Measurements from ENCODE around the gene NOLC1. TPM values are rescaled to one million over a fixed set of nuclear protein-coding genes. Genes with fewer than 3 reads are reported as not detected.

The NOLC1 gene
- total and polyA plus RNA-seq, 4 donors = 11.6 to 26.3 (median 20.4) TPM

DNA sequence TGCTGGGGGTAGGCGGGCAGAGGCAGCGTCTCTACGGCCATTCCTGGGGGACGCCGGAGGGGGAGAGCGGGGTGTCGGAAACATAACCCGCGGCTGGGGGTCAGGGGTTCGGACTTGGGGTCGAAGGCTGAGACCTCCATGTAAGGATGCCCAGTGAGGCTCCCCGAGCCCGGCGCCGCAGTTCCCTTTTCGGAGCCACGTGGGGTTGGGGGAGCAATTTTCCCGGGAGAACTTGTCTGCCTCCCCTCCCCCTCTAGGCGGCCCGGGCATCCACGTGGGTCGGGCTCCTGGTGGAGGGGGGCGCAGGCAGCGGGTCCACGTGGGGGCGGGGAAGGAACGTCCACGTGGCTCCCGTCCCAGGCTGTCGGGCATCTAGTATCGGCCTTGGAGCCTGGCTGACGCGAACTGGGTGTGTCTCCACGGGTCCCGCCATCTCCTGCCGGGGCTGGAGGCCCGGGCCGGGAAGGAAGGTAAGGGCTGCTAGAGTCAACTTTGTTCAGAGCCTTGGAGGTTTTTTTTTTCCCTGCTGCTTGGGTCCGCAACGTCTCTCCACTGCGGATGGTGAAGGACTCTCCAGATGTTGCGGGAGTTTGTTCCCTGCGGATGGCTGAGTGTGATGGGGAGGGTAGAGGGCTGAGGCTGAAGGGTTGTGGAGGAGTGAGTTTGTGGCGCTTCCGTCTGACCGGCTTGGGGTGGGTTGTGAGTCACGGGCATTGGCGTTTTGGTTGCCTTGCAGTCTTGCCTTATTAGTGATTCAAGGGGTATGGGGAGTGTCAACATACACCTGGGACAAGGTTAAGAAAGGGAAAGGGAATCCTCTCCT, 18.6 kb upstream of the NOLC1 start:
- Histone ChIP-seq H3K9ac (ENCODE audit: low read depth in 1 of 2, low read length in 2 of 2) (peak overlapping the region; percentile 69 to 97), H3K4me3 (ENCODE audit: low read depth in 1 of 3, low read length in 3 of 3) (peak overlapping the region; percentile 79 to 87 (median 86)), H3K27ac (ENCODE audit: low read depth in 1 of 2, low read length in 2 of 2) (peak overlapping the region; percentile 95 to 96), H3K4me1 (ENCODE audit: control insufficient read depth in 4 of 4, insufficient read depth in 4 of 4, low read length in 3 of 4) (peaks cover 0 to 17% (median 12%) of the 10 kb centered on the region in 4 donors), H3K27me3 (ENCODE audit: control insufficient read depth in 4 of 4, insufficient read depth in 4 of 4, low read length in 3 of 4) (no peaks in the 10 kb centered on the region), H3K36me3 (ENCODE audit: control insufficient read depth in 4 of 4, insufficient read depth in 3 of 4, low read depth in 1 of 4, low read length in 3 of 4) (peaks cover 2 to 11% (median 6%) of the 10 kb centered on the region in 4 donors), H3K9me3 (ENCODE audit: control insufficient read depth in 4 of 4, low read length in 3 of 4) (no peaks in the 10 kb centered on the region)
- DNase-seq (ENCODE audit: low spot score) = peak; percentile 68
- 2% methylated on average over 48 of the region's 48 CpGs for WGBS
- peak in 1 of 2 donors; percentile 30 for TF ChIP-seq HNF4A (conservative IDR thresholded peaks at IDR 0.05)
- no peak for TF ChIP-seq YY1 (IDR thresholded peaks at IDR 0.05)

- DNase-seq (ENCODE audit: low spot score) = no peak
- 88% methylated on average over 2 of the region's 2 CpGs for WGBS
- Histone ChIP-seq H3K36me3 (ENCODE audit: control insufficient read depth in 4 of 4, insufficient read depth in 3 of 4, low read depth in 1 of 4, low read length in 3 of 4) (peaks cover 9 to 19% (median 11%) of the 10 kb centered on the region in 4 donors), H3K27ac (ENCODE audit: low read depth in 1 of 2, low read length in 2 of 2) (no peak overlapping the region), H3K27me3 (ENCODE audit: control insufficient read depth in 4 of 4, insufficient read depth in 4 of 4, low read length in 3 of 4) (no peaks in the 10 kb centered on the region), H3K4me3 (ENCODE audit: low read depth in 1 of 3, low read length in 3 of 3) (peak overlapping the region; percentile 79 to 87 (median 86)), H3K4me1 (ENCODE audit: control insufficient read depth in 4 of 4, insufficient read depth in 4 of 4, low read length in 3 of 4) (peaks cover 0 to 17% (median 12%) of the 10 kb centered on the region in 4 donors), H3K9ac (ENCODE audit: low read depth in 1 of 2, low read length in 2 of 2) (no peak overlapping the region), H3K9me3 (ENCODE audit: control insufficient read depth in 4 of 4, low read length in 3 of 4) (no peaks in the 10 kb centered on the region)
- TF ChIP-seq TAF1 (conservative IDR thresholded peaks at IDR 0.05) = no peak
- TF ChIP-seq HNF4G (IDR thresholded peaks at IDR 0.05) = no peak
- no peak for TF ChIP-seq YY1 (IDR thresholded peaks at IDR 0.05)
- TF ChIP-seq RXRA (IDR thresholded peaks at IDR 0.05) = no peak
- no peak for TF ChIP-seq RAD21 (IDR thresholded peaks at IDR 0.05)
- no peak for TF ChIP-seq SP1 (IDR thresholded peaks at IDR 0.05)
- TF ChIP-seq, protein P1, sequence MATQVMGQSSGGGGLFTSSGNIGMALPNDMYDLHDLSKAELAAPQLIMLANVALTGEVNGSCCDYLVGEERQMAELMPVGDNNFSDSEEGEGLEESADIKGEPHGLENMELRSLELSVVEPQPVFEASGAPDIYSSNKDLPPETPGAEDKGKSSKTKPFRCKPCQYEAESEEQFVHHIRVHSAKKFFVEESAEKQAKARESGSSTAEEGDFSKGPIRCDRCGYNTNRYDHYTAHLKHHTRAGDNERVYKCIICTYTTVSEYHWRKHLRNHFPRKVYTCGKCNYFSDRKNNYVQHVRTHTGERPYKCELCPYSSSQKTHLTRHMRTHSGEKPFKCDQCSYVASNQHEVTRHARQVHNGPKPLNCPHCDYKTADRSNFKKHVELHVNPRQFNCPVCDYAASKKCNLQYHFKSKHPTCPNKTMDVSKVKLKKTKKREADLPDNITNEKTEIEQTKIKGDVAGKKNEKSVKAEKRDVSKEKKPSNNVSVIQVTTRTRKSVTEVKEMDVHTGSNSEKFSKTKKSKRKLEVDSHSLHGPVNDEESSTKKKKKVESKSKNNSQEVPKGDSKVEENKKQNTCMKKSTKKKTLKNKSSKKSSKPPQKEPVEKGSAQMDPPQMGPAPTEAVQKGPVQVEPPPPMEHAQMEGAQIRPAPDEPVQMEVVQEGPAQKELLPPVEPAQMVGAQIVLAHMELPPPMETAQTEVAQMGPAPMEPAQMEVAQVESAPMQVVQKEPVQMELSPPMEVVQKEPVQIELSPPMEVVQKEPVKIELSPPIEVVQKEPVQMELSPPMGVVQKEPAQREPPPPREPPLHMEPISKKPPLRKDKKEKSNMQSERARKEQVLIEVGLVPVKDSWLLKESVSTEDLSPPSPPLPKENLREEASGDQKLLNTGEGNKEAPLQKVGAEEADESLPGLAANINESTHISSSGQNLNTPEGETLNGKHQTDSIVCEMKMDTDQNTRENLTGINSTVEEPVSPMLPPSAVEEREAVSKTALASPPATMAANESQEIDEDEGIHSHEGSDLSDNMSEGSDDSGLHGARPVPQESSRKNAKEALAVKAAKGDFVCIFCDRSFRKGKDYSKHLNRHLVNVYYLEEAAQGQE (IDR thresholded peaks at IDR 0.05) = no peak
- no peak for TF ChIP-seq JUND (IDR thresholded peaks at IDR 0.05)
- TF ChIP-seq, protein P2, sequence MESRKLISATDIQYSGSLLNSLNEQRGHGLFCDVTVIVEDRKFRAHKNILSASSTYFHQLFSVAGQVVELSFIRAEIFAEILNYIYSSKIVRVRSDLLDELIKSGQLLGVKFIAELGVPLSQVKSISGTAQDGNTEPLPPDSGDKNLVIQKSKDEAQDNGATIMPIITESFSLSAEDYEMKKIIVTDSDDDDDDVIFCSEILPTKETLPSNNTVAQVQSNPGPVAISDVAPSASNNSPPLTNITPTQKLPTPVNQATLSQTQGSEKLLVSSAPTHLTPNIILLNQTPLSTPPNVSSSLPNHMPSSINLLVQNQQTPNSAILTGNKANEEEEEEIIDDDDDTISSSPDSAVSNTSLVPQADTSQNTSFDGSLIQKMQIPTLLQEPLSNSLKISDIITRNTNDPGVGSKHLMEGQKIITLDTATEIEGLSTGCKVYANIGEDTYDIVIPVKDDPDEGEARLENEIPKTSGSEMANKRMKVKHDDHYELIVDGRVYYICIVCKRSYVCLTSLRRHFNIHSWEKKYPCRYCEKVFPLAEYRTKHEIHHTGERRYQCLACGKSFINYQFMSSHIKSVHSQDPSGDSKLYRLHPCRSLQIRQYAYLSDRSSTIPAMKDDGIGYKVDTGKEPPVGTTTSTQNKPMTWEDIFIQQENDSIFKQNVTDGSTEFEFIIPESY (IDR thresholded peaks at IDR 0.05) = no peak
Measured at GRCh38 chr10:102134416-102134815, 17.8 kb upstream of the NOLC1 start.

DNA sequence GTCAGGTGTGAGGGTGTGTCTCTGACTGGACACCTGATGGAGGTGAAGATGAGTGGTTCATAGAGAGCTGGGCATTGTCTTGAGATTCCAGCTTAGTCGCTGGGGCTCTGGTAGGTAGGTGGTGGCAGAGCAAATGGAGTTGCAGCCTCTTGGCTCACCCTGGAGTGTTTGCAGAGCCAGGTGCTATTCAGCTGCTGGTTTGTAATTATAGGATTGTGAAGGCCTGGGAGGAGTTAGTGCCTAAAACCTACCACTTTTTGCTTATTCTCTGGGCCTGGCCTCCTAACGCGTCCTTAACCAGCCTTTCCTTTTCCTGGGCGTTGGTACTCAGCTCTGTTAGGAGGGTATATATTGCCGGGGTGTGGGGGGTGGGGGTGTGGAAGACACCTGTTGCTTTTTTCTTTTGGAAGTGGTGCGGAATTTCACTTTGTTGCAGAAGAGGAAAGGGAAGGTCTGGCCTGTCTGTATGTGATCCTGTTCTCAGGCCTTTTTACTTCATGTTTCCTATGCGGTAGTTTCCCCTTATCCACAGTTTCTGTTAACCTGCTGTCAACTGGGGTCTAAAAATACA, 16.1 kb upstream of the NOLC1 start:
- WGBS = 89% methylated on average over 7 of the region's 7 CpGs
- Histone ChIP-seq H3K4me1 (ENCODE audit: control insufficient read depth in 4 of 4, insufficient read depth in 4 of 4, low read length in 3 of 4) (peaks cover 0 to 17% (median 12%) of the 10 kb centered on the region in 4 donors), H3K27me3 (ENCODE audit: control insufficient read depth in 4 of 4, insufficient read depth in 4 of 4, low read length in 3 of 4) (no peaks in the 10 kb centered on the region), H3K4me3 (ENCODE audit: low read depth in 1 of 3, low read length in 3 of 3) (no peak overlapping the region), H3K9ac (ENCODE audit: low read depth in 1 of 2, low read length in 2 of 2) (no peak overlapping the region), H3K27ac (ENCODE audit: low read depth in 1 of 2, low read length in 2 of 2) (no peak overlapping the region), H3K9me3 (ENCODE audit: control insufficient read depth in 4 of 4, low read length in 3 of 4) (no peaks in the 10 kb centered on the region), H3K36me3 (ENCODE audit: control insufficient read depth in 4 of 4, insufficient read depth in 3 of 4, low read depth in 1 of 4, low read length in 3 of 4) (peaks cover 9 to 35% (median 17%) of the 10 kb centered on the region in 4 donors)
- DNase-seq (ENCODE audit: low spot score) = no peak
- TF ChIP-seq FOXA1 (IDR thresholded peaks at IDR 0.05) (no peak), ATF3 (IDR thresholded peaks at IDR 0.05) (no peak), MAX (IDR thresholded peaks at IDR 0.05) (no peak), SP1 (IDR thresholded peaks at IDR 0.05) (no peak), RAD21 (IDR thresholded peaks at IDR 0.05) (no peak), NR2F2 (IDR thresholded peaks at IDR 0.05) (no peak), GABPA (IDR thresholded peaks at IDR 0.05 in 1 of 2, conservative IDR thresholded peaks at IDR 0.05 in 1 of 2) (no peak), HNF4A (conservative IDR thresholded peaks at IDR 0.05) (no peak), HNF4G (IDR thresholded peaks at IDR 0.05) (no peak), FOXA2 (IDR thresholded peaks at IDR 0.05) (no peak), RXRA (IDR thresholded peaks at IDR 0.05) (no peak)
- TF ChIP-seq, protein P2 (IDR thresholded peaks at IDR 0.05) = no peak

Measured in liver (tissue), 9 donors.